Iris pigment epithelial cell (primary cell): Measurements from ENCODE around the gene AFF4.
"Not testable (repeated sequence)": the region's sequence is repeated elsewhere in the genome, so short reads cannot be mapped to it uniquely, and the experiment has no call there.

Source experiments
- DNase-seq: peaks from one replicate; pipeline ENCODE4 v3.0.0-alpha.2; 2011; ENCODE audit warnings: low read depth

The AFF4 gene

DNA sequence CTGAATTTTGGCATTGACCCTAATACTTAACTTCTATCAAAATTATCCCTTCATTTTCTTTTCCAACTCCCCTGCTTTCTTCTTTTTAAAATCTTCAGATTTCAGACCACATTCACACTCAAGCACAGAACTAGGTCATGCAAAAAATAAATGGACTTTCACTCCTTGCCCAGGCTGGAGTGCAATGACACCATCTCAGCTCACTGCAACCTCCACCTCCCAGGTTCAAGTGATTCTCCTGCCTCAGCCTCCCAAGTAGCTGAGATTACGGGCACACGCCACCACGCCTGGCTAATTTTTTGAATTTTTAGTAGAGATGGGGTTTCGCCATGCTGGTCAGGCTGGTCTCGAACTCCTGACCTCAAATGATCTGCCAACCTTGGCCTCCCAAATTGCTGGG is 108.4 kb downstream of the AFF4 start:
- not testable (repeated sequence) for DNase-seq

DNA sequence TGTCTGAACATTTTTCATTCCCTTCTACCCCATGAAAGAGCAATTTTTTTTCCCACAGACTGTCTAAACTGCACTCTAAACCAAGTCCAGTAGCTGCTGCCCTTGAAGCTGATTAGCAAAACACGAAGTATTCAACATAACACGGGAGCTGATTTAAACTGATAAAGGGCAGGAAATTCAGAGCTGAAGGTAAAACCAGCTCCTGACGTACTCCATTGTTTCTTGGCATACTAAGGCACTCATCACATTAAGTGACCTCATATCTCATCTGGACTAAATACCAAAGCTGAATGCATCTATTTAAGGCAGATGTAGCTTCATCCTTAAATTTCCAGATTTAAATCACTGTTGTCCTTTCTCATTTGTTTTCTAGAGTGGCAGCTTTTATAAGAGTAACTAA is 109.1 kb downstream of the AFF4 start:
- no peak for DNase-seq

DNA sequence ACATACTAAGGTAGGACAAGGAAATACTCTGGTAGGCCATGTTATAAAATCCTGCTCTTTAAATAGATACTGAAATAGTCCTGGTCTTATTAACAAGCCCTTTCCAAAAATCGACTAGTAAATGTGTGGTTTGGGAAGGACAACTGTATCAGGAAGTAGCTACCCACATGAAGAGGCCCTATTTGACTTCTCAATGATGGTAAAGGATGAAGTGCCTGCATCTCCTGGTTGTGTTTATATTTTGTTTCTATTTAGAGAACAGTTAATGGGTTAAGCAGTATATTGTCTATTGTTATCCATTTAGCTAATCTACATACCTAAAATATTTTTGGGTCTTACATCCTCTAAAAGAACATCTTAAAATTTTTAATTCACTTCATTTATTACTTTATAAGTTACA is 109.6 kb downstream of the AFF4 start:
- DNase-seq, result no peak

DNA sequence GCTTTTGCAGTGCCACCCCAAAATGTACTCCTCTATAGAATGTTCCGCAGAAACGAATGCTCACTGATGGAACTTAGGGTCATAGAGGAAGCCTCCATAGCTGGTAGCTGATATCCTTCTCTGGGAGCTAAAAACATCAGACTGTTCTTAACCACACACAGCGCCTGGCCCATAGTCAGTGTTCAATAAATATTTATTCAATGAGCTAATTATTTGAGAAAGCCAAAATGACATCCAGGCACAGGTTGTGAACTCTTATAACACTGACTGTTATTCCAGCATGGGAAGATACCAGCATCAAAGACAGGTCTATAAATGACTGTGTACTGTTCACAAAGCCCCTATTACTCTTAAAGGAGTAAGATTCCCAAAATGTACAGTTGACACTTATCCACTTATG is 110.1 kb downstream of the AFF4 start:
- no peak for DNase-seq

DNA sequence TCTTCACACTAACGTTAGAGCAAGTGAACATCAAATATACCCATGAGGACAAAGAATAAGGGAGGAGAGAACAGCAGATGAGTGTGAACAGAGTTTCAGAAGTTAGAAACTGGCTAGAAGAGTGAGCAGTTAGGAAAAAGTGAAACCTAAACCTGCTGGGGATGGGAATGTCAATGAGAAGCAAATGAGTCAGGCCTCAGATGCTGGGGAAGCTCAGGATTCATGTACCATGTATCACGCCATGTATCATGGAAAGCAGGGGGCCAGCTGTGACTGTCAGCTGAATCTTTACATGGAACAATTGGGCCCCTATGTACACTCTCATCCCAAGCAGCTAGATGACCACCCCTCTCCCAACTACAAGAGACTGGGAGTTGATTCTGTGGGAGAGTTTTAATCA is 113.4 kb downstream of the AFF4 start:
- DNase-seq, result peak; percentile 62

DNA sequence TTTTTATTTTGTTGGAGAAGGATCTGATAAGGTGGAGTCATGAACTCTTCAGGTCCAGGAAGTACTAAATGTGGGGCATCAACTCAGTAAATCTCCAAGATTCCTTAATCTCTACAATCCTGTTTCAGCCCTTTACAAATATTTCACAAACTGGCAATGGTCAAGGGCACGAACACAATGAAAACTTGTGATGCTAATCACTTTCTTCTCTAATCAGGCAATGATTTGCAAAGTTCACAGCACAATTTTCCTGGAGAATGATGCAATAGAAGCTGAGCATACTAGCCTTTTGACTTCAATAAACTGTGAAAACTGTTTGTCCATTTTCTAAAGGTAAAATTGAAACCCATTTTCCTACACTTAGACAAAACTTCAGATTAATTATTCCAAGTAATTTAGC is 114.1 kb downstream of the AFF4 start:
- no peak for DNase-seq

DNA sequence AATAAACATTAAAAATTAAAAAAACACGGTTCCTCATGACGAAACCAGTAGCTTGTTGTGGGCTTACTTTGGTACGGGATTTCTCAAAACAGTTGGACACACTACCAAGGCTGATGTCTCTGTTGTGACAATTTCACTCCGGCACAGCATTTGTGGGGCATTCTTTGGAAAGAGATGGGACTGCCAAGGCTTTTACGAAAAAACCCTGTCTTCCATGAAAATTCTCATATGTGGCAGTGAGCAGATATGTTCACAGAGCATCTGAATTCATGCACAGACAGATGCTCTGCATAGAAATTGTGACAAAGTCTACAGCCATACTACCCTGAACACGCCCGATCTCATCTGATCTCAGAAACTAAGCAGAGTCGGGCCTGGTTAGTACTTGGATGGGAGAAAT is 115.2 kb downstream of the AFF4 start:
- DNase-seq, result no peak

DNA sequence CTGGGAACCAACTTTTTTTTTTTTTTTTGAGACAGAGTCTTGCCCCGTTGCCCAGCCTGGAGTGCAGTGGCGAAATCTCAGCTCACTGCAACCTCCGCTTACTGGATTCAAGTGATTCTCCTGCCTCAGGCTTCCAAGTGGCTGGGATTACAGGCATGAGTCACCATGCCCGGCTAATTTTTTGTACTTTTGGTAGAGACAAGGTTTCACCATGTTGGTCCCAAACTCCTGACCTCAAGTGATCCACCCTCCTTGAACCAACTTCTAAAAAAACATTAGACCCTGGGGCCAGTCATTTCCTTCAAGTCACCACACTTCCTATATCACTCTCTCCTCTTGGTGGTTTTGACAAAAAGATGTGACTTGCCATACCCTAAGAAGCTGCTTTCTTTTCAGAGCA is 122.1 kb downstream of the AFF4 start:
- peak; percentile 72 for DNase-seq

DNA sequence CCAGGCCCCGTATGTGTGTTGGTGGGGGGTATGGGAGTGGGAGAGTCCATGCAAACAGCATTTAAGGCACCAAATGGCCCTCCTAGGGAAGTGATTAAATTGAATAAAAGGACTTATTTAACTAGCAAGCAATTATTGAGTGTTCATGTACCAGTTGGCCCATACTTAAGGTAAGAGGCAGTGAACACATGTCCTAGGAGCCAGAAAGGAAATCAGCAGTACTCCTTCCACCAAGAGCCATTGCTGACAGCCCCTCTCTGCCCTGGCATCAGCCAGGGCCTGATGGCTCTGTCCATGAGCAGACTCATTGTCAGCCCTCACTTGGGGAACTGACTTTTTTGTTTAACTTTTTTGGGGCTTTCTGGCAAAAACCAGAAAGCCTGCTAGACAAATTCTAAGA is 122.5 kb downstream of the AFF4 start:
- no peak for DNase-seq

DNA sequence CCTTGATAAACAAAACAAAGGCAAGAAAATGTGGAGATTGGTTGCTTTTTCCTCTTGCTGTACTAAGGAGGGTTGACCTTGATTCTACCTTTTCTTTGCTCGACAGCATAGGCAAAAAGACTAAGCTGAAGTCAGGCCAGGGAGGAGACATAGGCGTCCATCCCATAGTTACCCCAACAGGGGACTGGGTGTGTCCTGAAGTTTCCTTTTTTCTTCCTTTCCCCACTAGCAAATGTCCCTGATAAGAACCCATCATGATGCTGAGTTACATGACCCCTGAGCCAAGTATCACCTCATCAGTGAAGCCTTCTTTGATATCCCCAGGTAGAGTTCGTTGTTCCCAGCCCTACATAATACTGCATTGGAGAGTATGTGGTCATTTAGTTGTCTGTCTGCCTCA is 123.1 kb downstream of the AFF4 start:
- no peak for DNase-seq

DNA sequence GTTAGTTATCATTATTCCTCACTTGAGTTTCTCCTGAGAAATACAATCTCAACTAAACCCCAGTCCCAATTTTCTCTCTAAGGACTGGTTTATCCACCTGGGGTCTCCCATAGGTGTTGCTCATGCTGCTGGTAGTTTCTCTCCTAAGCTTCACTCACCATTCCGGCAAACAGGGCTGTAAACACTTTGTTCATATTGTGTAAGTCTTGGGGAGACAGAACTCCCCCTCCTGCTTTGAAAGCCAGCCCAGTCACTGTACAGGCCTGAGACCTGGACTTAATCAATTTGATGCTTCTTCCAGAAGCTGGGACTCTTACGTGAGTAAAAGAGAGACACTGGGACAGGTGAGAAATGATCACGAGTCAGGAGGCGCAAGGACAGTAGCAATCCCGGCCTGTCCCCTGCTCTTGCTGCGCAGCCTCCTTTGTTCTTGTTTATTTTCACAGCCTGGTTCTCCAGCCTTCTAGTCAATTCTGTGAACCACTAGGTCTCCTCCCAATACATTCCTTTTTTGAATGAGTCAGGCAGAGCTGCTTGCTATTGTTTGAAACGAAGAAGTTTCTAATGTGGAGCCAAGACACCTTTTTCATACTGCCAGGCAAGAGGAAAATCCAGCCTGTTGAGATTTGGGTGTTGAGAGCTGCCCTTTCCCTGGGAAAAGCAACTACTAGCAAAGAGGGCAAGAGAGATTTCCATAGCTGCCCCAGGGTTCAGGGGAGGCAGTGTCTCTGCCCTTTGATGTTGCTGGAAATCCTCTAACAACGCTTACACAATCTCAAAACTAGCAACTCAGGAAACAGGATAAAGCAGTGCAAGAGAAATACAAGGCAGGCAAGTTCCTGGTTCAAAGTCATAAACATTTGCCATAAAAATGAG is 123.8 kb downstream of the AFF4 start:
- DNase-seq, result peak; percentile 93

DNA sequence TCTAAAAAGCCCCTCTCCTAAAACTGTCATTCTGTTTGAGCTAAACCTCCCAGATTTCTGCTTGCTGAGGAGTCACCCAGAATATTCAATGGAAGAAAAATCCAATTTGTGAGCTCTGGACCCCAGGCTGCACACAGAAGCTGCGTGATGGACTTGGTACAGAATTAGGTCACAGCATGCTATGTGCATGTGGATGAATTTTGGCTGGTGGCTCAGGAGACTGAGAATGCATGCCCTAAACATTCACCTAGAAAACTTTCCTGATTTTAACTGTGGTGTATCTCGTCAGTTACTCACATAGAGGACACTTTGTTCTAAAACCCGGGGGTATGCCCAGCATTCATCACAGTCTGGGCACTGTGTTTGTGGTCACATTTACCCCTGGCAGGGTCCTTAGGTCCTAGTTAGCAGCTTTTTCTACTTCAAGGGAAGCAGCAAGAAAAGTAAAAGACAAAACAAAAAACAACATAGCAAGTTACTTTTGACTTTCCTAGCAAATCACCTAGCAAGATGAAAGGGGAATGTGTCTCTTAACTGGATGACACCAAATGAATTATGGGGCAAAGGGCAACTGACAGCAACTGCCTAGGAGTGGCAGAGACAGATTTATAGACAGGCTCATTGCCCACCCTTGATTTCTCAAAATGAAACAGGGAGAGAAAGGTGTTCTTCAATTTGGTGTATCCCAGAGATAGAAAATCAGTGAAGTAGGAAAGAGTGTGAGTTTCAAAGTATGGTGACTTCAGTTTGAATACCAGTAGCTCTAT is 124.7 kb downstream of the AFF4 start:
- no peak for DNase-seq

DNA sequence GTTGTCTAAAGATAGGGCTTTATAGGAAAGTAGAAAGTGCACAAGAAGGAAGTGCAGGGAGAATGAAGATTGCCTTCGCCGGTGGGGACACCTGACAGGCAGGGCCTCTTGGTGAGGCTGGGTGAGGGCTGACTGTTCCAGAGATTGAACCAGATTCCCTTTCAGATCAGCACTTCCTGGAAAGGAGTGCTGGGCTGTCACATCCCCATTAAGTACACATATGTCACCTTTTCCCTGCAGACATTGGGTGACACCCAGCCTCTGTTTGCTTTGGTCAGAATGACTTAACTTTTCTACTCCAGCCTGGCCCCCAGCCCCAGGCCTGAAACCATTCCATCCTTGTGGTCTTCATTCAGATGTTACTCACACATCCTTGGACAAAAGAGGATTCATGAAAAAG is 125.6 kb downstream of the AFF4 start:
- no peak for DNase-seq

DNA sequence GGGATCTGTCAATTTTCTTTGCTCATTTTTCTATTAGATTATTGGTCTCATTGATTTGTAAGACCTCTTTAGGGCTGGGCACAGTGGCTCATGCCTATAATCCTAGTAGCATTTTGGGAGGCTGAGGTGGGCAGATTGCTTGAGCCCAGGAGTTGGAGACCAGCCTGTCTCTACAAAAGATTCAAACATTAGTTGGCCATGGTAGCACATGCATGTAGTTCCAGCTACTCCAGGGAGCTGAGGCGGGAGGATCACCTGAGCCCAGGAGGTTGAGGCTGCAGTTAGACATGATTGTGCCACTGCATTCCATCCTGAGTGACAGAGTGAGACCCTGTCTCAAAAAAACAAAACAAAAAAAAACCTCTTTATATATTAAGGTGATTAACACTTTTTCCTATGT is 126.6 kb downstream of the AFF4 start:
- no peak for DNase-seq

DNA sequence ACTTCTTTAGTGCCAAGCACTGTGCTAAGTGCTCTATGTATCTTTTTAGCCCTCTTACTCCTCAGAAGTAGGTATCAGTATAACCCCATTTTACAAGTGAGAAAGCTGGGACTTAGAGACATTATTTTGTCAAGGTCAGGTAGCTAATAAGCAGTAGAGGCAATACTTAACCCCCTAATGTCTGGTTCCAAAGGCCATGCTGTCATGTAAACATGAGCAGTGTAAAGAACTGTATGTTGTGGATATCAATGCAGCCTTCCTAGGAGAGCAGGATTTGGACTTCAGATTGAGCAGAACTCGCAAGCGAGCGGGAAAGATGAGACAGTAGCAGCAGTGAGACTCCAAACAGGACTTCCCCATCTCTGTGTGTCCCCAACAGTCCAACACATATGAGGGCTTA is 129.4 kb downstream of the AFF4 start:
- DNase-seq, result no peak

DNA sequence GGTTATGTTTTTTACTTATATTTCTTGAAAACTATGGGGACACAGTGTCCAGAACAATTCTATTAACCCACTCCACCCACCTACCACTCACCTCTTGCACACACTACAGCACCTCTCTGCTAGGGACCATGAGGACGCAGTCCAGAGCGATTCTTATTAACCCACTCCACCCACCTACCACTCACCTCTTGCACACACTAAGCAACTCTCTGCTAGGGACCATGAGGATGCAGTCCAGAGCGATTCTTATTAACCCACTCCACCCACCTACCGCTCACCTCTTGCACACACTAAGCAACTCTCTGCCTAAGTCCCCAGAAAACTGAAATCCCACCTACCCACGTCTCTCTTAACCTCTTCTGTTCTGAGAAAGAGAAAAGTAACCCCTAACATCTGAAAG is 130.8 kb downstream of the AFF4 start:
- no peak for DNase-seq

DNA sequence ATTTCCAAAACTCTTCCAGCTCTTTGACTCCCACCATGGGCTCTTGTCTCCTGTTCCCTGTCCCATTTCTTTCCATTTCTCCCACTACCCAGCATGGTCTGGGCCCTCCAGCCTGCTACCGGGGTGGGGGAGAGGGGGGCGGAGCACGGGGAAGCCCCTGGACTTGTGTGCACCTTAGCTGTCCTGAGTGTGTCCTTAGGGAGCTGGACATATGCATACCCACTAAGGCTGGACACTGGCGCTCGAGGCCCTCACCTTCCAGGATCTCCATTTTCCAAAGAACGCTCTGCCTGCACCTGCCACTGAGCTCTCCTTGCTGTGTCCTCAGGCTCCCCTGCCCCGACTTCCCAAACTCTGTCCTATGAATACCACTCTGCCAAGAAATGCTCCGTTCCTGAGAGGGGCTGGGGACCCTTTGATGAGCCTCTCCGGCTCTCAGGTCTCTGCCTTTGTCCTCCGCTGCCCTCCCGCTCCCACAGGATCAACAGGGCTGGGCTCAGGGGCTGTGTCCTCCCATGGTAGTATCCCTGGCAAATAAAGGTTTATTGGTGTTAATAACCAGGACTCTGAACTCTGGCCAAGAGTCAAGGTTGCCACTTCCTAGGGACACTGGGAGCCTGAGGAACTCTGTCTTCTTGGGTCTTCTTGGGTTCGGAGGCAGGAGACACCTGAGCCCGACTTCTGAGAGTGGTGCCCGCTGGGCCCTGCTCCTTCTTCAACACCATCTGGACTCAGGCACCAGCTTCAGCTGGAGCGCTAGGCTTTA is 132.2 kb downstream of the AFF4 start:
- DNase-seq, result no peak

DNA sequence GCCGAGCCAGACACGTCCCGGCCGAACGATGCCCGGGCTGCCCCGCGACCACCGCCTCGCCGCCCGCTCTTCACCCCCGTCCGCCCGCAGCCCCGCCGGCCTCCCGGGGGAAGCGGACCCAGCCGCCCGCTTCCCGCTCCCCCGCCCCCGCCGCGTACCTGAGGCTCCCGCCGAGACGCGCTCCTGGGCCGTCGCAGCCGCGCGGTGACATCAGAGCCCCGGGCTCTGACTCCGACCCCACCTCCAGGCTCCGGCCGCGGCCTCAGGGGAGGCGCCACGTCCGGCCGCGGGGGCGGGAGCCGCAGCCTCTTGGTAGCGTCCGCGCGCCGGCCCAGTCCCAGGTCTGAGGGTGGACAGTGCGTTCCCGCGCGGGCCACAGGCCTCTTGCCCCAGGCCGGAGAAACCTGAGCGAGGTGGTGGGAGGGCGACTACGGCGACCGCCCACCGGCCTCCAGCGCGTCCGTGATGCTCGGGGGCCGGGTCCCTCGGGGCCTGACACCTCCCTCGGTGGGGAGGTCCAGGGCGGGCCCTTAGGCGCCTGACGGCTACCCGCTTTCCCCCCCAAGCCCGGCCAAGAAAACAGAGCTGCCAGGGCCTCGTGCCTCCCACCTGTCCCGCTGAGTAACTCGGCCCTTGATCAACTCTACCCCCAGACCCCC is 132.9 kb downstream of the AFF4 start, which contains the start of gene SHROOM1:
Gene SHROOM1 (minus strand): TSS at position 212 of the 659 bp plus-strand sequence. CDS start 4,507 bp downstream, outside the sequence.
- DNase-seq, result peak; percentile 42

DNA sequence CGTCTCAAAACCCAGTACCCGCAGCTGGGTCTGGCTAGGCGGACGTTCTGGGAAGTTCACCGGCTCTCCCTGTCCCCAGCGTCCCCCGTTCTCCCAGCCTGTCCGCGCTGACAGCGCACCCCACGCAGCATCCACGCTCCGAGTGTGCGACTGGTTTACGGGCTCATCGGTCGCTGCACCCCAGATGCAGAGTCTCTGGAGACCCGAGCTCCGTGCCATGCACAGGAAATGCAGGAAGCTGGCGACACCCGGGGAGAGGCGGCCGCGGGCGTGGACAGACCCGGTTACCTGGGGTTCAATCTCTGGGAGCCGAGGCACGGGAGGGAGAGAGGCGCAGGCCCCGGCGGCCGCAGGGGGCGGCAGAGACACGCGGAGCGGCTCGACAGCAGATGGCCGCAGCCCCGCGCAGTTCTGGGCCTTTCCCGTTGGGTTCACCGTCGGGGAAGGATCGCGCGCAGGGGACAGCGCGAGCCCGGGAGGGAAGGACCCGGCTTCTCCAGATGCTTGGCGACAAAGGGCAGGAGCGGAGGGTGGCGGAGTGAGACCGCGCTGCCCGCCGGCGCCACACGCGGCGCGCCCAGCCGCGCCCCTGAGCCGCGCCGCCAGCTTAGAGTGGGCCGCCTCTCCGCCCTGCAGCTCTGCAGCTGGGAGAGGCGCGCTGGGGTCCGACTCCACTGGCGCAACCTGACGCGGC is 133.5 kb downstream of the AFF4 start:
- peak; percentile 69 for DNase-seq

DNA sequence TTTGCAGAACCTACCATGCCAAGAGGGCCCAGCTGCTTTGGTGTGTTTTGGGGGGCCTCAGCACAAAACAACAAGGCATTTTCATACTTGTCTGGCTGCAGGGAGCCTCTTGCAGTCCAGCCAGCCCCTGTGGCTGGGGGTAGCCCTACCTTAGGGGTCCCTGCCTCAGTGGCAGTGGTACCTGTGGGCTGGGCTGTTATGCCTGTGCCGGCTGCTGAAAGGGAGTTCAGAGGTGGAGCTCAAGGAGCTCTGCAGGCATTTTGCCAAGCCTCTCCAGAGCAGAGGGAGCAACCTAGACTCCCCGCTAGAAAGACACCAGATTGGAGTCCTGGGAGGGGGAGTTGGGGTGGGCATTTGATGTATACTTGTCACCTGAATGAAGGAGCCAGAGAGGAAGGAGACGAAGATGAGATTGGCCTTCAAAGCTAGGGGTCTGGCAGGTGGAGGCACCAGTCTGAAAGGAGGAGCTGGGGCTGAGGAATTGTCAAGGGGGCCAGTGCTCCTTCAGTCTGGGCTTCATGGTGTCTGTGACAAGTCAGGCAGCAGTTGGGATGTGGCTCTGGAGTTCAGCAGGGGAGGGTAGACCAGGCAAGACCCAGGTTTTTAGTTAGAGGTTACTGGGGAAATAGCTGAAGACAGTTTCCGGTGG is 134.5 kb downstream of the AFF4 start:
- no peak for DNase-seq
